Mesenchymal stem cell (in vitro differentiated cells and primary cell): Measurements from ENCODE around the gene ITGB8.
A peak's percentile ranks its signal among the peaks of the same experiment; 100 is the strongest.

Experiments
- DNase-seq: peaks from one replicate; pipeline ENCODE4 v3.0.0-alpha.2; 2013
- H2AFZ ChIP-seq: one replicate; pipeline ENCODE4 v1.6.1; 2013; ENCODE audit warnings: low read depth, mild to moderate bottlenecking, control low read depth, inconsistent platforms, low read length, moderate library complexity
- H2AK5ac ChIP-seq: 2 replicates; pipeline ENCODE4 v1.6.1; 2013; ENCODE audit warnings: low read length, moderate library complexity, mild to moderate bottlenecking, inconsistent platforms; ENCODE audit not compliant: severe bottlenecking
- H2BK120ac ChIP-seq: one replicate; pipeline ENCODE4 v1.6.1; 2013; ENCODE audit warnings: low read depth, mild to moderate bottlenecking, inconsistent platforms, low read length, moderate library complexity
- H2BK12ac ChIP-seq, 2 experiments: one replicate each; pipeline ENCODE4 v1.6.1; 2013; ENCODE audit warnings: inconsistent platforms in 2 of 2, low read length in 2 of 2, mild to moderate bottlenecking in 2 of 2, moderate library complexity in 2 of 2, control low read depth in 1 of 2
- H2BK15ac ChIP-seq: one replicate; pipeline ENCODE4 v1.6.1; 2013; ENCODE audit warnings: mild to moderate bottlenecking, low read depth, inconsistent platforms; ENCODE audit not compliant: poor library complexity, severe bottlenecking
- H2BK5ac ChIP-seq: 2 replicates; pipeline ENCODE4 v1.6.1; 2013; ENCODE audit warnings: low read depth, mild to moderate bottlenecking, low read length, control low read depth, inconsistent platforms; ENCODE audit not compliant: poor library complexity, severe bottlenecking
- H3K14ac ChIP-seq, 2 experiments: one replicate each; pipeline ENCODE4 v1.6.1; 2013; ENCODE audit warnings: inconsistent platforms in 2 of 2, low read length in 2 of 2, control low read depth in 1 of 2, mild to moderate bottlenecking in 1 of 2, moderate library complexity in 1 of 2
- H3K18ac ChIP-seq, 2 experiments: one replicate each; pipeline ENCODE4 v1.6.1; 2013; ENCODE audit warnings: inconsistent platforms in 2 of 2, low read length in 2 of 2, control low read depth in 1 of 2, low read depth in 1 of 2, mild to moderate bottlenecking in 1 of 2
- H3K23ac ChIP-seq, 2 experiments: one replicate each; pipeline ENCODE4 v1.6.1; 2013; ENCODE audit warnings: inconsistent platforms in 2 of 2, low read length in 2 of 2, mild to moderate bottlenecking in 2 of 2, moderate library complexity in 2 of 2, control low read depth in 1 of 2
- H3K27ac ChIP-seq: 2 replicates; pipeline ENCODE4 v1.5.1; 2013; ENCODE audit warnings: mild to moderate bottlenecking, moderate library complexity, low read length, control low read depth, inconsistent platforms; ENCODE audit not compliant: poor library complexity, severe bottlenecking
- H3K27me3 ChIP-seq, 2 experiments: 2 replicates each; pipeline versions ENCODE4 v1.6.1 to v1.7.0; 2013; ENCODE audit warnings: low read length in 2 of 2, mild to moderate bottlenecking in 2 of 2, moderate library complexity in 2 of 2, control low read depth in 1 of 2, inconsistent platforms in 1 of 2; ENCODE audit not compliant: control insufficient read depth in 1 of 2, insufficient read depth in 1 of 2
- H3K36me3 ChIP-seq, 2 experiments: 2 replicates each; pipeline versions ENCODE4 v1.6.1 to v1.7.0; 2013; ENCODE audit warnings: low read length in 2 of 2, control low read depth in 1 of 2, inconsistent platforms in 1 of 2, low read depth in 1 of 2, mild to moderate bottlenecking in 1 of 2; ENCODE audit not compliant: insufficient read depth in 2 of 2, control insufficient read depth in 1 of 2
- H3K4ac ChIP-seq, 2 experiments: one replicate each; pipeline ENCODE4 v1.6.1; 2013; ENCODE audit warnings: inconsistent platforms in 2 of 2, low read length in 2 of 2, mild to moderate bottlenecking in 2 of 2, moderate library complexity in 2 of 2, control low read depth in 1 of 2, low read depth in 1 of 2
- H3K4me1 ChIP-seq: 2 replicates; pipeline ENCODE4 v1.6.1; 2013; ENCODE audit warnings: low read depth, low read length, control low read depth; ENCODE audit not compliant: control insufficient read depth, insufficient read depth
- H3K4me2 ChIP-seq: 2 replicates; pipeline ENCODE4 v1.6.1; 2013; ENCODE audit warnings: low read length, mild to moderate bottlenecking, inconsistent platforms; ENCODE audit not compliant: poor library complexity, severe bottlenecking
- H3K4me3 ChIP-seq, 2 experiments: 2 replicates each; pipeline versions ENCODE4 v1.5.1 to v1.7.0; 2013; ENCODE audit warnings: low read length in 2 of 2, mild to moderate bottlenecking in 2 of 2, control low read depth in 1 of 2, low read depth in 1 of 2; ENCODE audit not compliant: insufficient read depth in 1 of 2
- H3K79me1 ChIP-seq: replicated peaks from 2 replicates; pipeline ENCODE4 v1.6.1; 2013; ENCODE audit warnings: mild to moderate bottlenecking, control low read depth, low read length, inconsistent platforms; ENCODE audit not compliant: poor library complexity, severe bottlenecking
- H3K9ac ChIP-seq: 2 replicates; pipeline ENCODE4 v1.7.0; 2013; ENCODE audit warnings: mild to moderate bottlenecking, low read length, moderate library complexity
- H3K9me3 ChIP-seq: 2 replicates; pipeline ENCODE4 v1.7.0; 2013; ENCODE audit warnings: mild to moderate bottlenecking, low read length; ENCODE audit not compliant: control insufficient read depth
- H4K8ac ChIP-seq: one replicate; pipeline ENCODE4 v1.6.1; 2013; ENCODE audit warnings: inconsistent platforms, mild to moderate bottlenecking, low read length, moderate library complexity
- H4K91ac ChIP-seq: one replicate; pipeline ENCODE4 v1.6.1; 2013; ENCODE audit warnings: mild to moderate bottlenecking, low read length, inconsistent platforms
- WGBS: methylation state at CpG from one replicate; pipeline ENCODE4 v1.1.7; 2013; ENCODE audit warnings: mixed read lengths; 5-methylcytosine and 5-hydroxymethylcytosine counted together

Gene ITGB8

GRCh38 chr7:20302891-20303290 is 27.8 kb upstream of the ITGB8 start:
- H3K4ac ChIP-seq = no peak overlapping the region
- H2BK5ac ChIP-seq = no peak overlapping the region
- peak overlapping the region in 1 of 2 experiments; percentile 31 for H2BK12ac ChIP-seq
- H3K36me3 ChIP-seq = no peaks in the 10 kb centered on the region
- no peak overlapping the region for H3K18ac ChIP-seq
- H3K14ac ChIP-seq = no peak overlapping the region
- no peaks in the 10 kb centered on the region for H3K9me3 ChIP-seq
- 88% methylated on average over 1 of the region's 1 CpG for WGBS
- H2BK120ac ChIP-seq = no peak overlapping the region
- no peaks in the 10 kb centered on the region for H3K79me1 ChIP-seq
- no peak overlapping the region for H2BK15ac ChIP-seq
- peaks cover 6% of the 10 kb centered on the region for H3K4me1 ChIP-seq
- H3K27me3 ChIP-seq = no peaks in the 10 kb centered on the region
- no peak for DNase-seq
- no peak overlapping the region for H3K4me2 ChIP-seq
- H4K8ac ChIP-seq = no peak overlapping the region
- no peak overlapping the region for H3K4me3 ChIP-seq
- no peak overlapping the region for H4K91ac ChIP-seq
- no peak overlapping the region for H3K27ac ChIP-seq
- no peak overlapping the region for H2AFZ ChIP-seq
- H3K9ac ChIP-seq = no peak overlapping the region
- no peak overlapping the region for H3K23ac ChIP-seq
- H2AK5ac ChIP-seq = no peak overlapping the region

- Histone ChIP-seq H3K27ac (no peak overlapping the region), H3K9ac (no peak overlapping the region), H3K36me3 (no peaks in the 10 kb centered on the region), H2BK12ac (no peak overlapping the region), H3K4ac (no peak overlapping the region), H3K4me1 (peaks cover 6% of the 10 kb centered on the region), H2BK120ac (no peak overlapping the region), H2AK5ac (no peak overlapping the region), H3K4me2 (no peak overlapping the region), H2AFZ (no peak overlapping the region), H3K18ac (no peak overlapping the region), H4K91ac (no peak overlapping the region), H3K9me3 (no peaks in the 10 kb centered on the region), H3K79me1 (no peaks in the 10 kb centered on the region), H3K27me3 (no peaks in the 10 kb centered on the region), H2BK15ac (no peak overlapping the region), H4K8ac (no peak overlapping the region), H2BK5ac (no peak overlapping the region), H3K4me3 (no peak overlapping the region), H3K14ac (no peak overlapping the region), H3K23ac (no peak overlapping the region)
- no peak for DNase-seq
- 95% methylated on average over 4 of the region's 4 CpGs for WGBS
Observed at GRCh38 chr7:20304366-20304765, 26.3 kb upstream of the ITGB8 start.

DNA sequence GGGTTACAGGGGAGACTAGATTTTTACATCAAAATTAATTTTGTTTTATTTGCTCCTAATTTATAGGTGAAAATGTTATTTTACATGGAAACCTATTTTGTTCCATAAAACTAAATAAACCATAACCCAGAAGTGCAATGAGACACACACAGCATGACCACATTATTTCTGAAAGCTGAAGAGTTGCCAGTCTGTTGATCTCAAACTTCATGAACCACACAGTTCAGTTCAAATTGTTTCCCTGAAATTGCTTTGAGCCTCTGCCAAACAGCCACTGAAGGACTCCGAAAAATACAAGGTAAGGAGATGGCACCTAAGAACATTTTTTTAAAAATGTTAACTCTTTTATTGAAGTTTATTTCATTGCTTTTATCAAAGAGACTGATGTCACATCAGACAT is 25.0 kb upstream of the ITGB8 start:
- Histone ChIP-seq H3K14ac (no peak overlapping the region), H3K4me2 (no peak overlapping the region), H3K36me3 (no peaks in the 10 kb centered on the region), H3K27ac (no peak overlapping the region), H3K27me3 (no peaks in the 10 kb centered on the region), H4K91ac (no peak overlapping the region), H3K4ac (no peak overlapping the region), H2AFZ (no peak overlapping the region), H2BK5ac (no peak overlapping the region), H3K4me1 (peaks cover 4% of the 10 kb centered on the region), H4K8ac (no peak overlapping the region), H3K4me3 (no peak overlapping the region), H3K79me1 (no peaks in the 10 kb centered on the region), H3K18ac (no peak overlapping the region), H3K9me3 (no peaks in the 10 kb centered on the region), H2AK5ac (no peak overlapping the region), H3K23ac (no peak overlapping the region), H3K9ac (no peak overlapping the region), H2BK12ac (no peak overlapping the region), H2BK120ac (no peak overlapping the region), H2BK15ac (no peak overlapping the region)
- DNase-seq = no peak
- WGBS = no CpG with 5 or more reads among the region's 1 CpG

- Histone ChIP-seq H2BK15ac (no peak overlapping the region), H3K9ac (no peak overlapping the region), H3K9me3 (no peaks in the 10 kb centered on the region), H3K36me3 (no peaks in the 10 kb centered on the region), H3K14ac (peak overlapping the region in 1 of 2 experiments; percentile 3), H2BK120ac (no peak overlapping the region), H3K4me3 (no peak overlapping the region), H2BK5ac (no peak overlapping the region), H3K4me1 (peaks cover 4% of the 10 kb centered on the region), H4K8ac (peak overlapping the region; percentile 12), H3K18ac (peak overlapping the region; percentile 14 to 52), H2AFZ (peak overlapping the region; percentile 8), H3K23ac (no peak overlapping the region), H3K79me1 (no peaks in the 10 kb centered on the region), H3K27ac (peak overlapping the region; percentile 15), H3K4ac (no peak overlapping the region), H2AK5ac (peak overlapping the region; percentile 19), H4K91ac (peak overlapping the region; percentile 25), H2BK12ac (peak overlapping the region; percentile 50 to 61), H3K4me2 (no peak overlapping the region), H3K27me3 (no peaks in the 10 kb centered on the region)
- 80% methylated on average over 3 of the region's 5 CpGs for WGBS
- peak; percentile 63 for DNase-seq
Observed at GRCh38 chr7:20306180-20306946, 24.3 kb upstream of the ITGB8 start.
